Lung (tissue), 12 donors: ENCODE data around the gene CDH23. TPM values are rescaled to one million over a fixed set of nuclear protein-coding genes. Genes with fewer than 3 reads are reported as not detected.

Experiments used
- ATAC-seq: fragments of 200-7000 bp; cut with Tn5 transposase; one replicate; pipeline ENCODE4 v1.9.1; 2020; ENCODE audit warnings: moderate number of reproducible peaks; ENCODE audit not compliant: insufficient read depth, low FRiP score
- DNase-seq, 3 donors: peaks; one replicate each; pipeline ENCODE4 v3.0.0-alpha.2; 2013 to 2017
- H3K27ac ChIP-seq, 2 donors: one replicate each; pipeline ENCODE4 v1.5.1; 2013; ENCODE audit warnings: mild to moderate bottlenecking in 2 of 2, moderate library complexity in 2 of 2, control low read depth in 1 of 2, inconsistent platforms in 1 of 2, low read depth in 1 of 2, low read length in 1 of 2
- H3K27me3 ChIP-seq, 3 donors: one replicate each; pipeline ENCODE4 v1.5.1; 2013; ENCODE audit warnings: low read length in 2 of 3; ENCODE audit not compliant: control insufficient read depth in 3 of 3, insufficient read depth in 3 of 3
- H3K36me3 ChIP-seq, 4 donors: one replicate each; pipeline ENCODE4 v1.5.1; 2013; ENCODE audit warnings: low read length in 4 of 4, mild to moderate bottlenecking in 1 of 4, moderate library complexity in 1 of 4; ENCODE audit not compliant: control insufficient read depth in 4 of 4, insufficient read depth in 4 of 4
- H3K4me1 ChIP-seq, 5 donors: one replicate each; pipeline ENCODE4 v1.5.1; 2013; ENCODE audit warnings: low read length in 5 of 5, mild to moderate bottlenecking in 2 of 5, moderate library complexity in 1 of 5; ENCODE audit not compliant: control insufficient read depth in 5 of 5, insufficient read depth in 5 of 5
- H3K4me3 ChIP-seq: one replicate; pipeline ENCODE4 v1.5.1; 2013; ENCODE audit warnings: mild to moderate bottlenecking, control low read depth, moderate library complexity
- H3K9ac ChIP-seq, 2 donors: one replicate each; pipeline ENCODE4 v1.5.1; 2013; ENCODE audit warnings: low read length in 2 of 2, control low read depth in 1 of 2; ENCODE audit not compliant: insufficient read depth in 1 of 2
- H3K9me3 ChIP-seq, 4 donors: one replicate each; pipeline ENCODE4 v1.5.1; 2013; ENCODE audit warnings: low read length in 3 of 4, mild to moderate bottlenecking in 1 of 4, moderate library complexity in 1 of 4; ENCODE audit not compliant: control insufficient read depth in 4 of 4, insufficient read depth in 3 of 4
- CTCF ChIP-seq: IDR thresholded peaks from 2 replicates; pipeline ENCODE4 v1.5.1; 2012; ENCODE audit warnings: mild to moderate bottlenecking; ENCODE audit errors: control extremely low read depth, extremely low read depth
- WGBS, 2 donors: extraction: QIAGEN DNeasy Blood & Tissue Kit; methylation state at CpG; one replicate each; pipeline ENCODE4 v1.1.7; 2013; 5-methylcytosine and 5-hydroxymethylcytosine counted together
- polyA plus RNA-seq, 2 donors: library from polyadenylated mRNA; stranded (reverse); fragments of 200-250 nt; gene quantifications; one replicate each; pipeline ENCODE4 v1.2.1, GENCODE V29; 2013
- total RNA-seq, 2 donors: library from RNA; depleted of rRNA in 1 of 2; stranded (reverse); fragments of >200 nt in 1 of 2; gene quantifications; one replicate each; pipeline ENCODE4 v1.2.1, GENCODE V29; 2014 to 2021
- donor health status: control.
- donor health status: control.
- donor health status: Bipolar disorder and iron deficiency.
- donor health status: healthy.
- donor health status: DM: yes; HTN: yes; CAD: no.

CDH23 gene
- total and polyA plus RNA-seq, 4 donors = 4.5 to 29.5 (median 6.0) TPM

DNA sequence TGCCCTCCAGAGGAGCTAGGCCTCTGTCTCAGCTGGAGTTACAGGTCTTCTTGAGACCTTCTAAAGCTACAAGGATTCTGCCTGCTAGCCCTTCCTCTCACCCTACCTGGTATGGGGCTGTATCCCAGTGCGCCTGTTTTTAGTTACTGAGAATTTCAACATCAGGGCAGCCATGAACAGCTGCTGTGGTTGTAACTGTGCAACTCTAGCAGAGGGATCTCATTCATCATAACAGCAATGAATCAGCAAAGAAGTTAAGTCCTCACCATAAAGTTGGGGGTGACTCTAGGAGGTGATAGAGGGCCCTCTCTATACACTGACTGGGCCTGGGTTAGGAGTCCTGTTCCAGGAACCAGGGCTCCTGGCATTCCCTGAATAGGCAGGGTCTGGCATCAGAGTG lies 14.0 kb upstream of the CDH23 start:
- H3K9ac ChIP-seq = no peak overlapping the region
- H3K4me1 ChIP-seq = no peaks in the 10 kb centered on the region
- no peak overlapping the region for H3K4me3 ChIP-seq
- no peaks in the 10 kb centered on the region for H3K27me3 ChIP-seq
- ATAC-seq (no peak), DNase-seq (no peak)
- 28 to 76% methylated on average over 1 of the region's 1 CpG for WGBS, 2 donors
- H3K36me3 ChIP-seq = no peaks in the 10 kb centered on the region
- H3K27ac ChIP-seq = no peak overlapping the region
- TF ChIP-seq CTCF = no peak
- no peaks in the 10 kb centered on the region for H3K9me3 ChIP-seq

DNA sequence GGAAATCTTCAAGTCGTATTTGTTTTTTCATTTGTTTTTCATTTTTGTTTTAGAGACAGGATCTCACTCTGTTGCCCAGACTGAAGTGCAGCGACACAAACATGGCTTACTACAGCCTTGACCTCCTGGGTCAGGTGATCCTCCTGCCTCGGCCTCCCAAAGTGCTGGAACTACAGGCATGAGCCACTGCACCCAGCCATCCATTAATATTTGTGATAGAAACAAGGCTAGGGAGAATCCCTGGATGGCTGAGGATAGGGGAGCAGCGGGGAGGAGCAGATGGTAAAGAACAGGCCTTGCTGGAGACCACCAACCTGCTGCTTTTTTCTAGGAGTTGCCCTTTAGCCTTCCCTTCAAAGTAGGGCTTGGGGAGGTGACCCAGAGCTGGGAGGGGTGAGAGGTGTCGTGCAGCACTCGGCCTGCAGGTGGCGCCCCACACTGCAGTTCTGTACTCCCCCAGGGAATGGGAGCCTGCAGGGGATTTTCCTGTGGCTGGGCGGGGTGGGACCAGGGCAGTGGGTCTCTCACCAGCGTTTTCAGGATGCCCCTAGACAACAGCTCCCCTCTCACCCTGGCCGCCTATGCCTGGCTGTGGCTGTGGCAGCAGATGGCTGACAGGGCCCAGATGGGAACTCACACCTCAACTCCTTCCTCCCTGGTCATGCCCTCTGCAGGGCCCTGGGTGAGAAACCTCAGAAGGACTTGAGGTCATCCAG lies 12.6 kb upstream of the CDH23 start:
- no peaks in the 10 kb centered on the region for H3K27me3 ChIP-seq
- H3K27ac ChIP-seq = no peak overlapping the region
- peak; percentile 79 for TF ChIP-seq CTCF
- H3K4me1 ChIP-seq = no peaks in the 10 kb centered on the region
- no peaks in the 10 kb centered on the region for H3K9me3 ChIP-seq
- H3K4me3 ChIP-seq = no peak overlapping the region
- 24 to 27% methylated on average over 10 of the region's 10 CpGs for WGBS, 2 donors
- ATAC-seq = no peak
- H3K36me3 ChIP-seq = no peaks in the 10 kb centered on the region
- DNase-seq = peak; percentile 41 to 61 (median 51)
- no peak overlapping the region for H3K9ac ChIP-seq

GRCh38 chr10:71388171-71388570 lies 8.5 kb upstream of the CDH23 start:
- Histone ChIP-seq H3K4me3 (no peak overlapping the region), H3K36me3 (no peaks in the 10 kb centered on the region), H3K4me1 (peaks cover 0 to 11% (median 0%) of the 10 kb centered on the region in 5 donors), H3K27me3 (peaks cover 0 to under 1% (median 0%) of the 10 kb centered on the region in 3 donors), H3K27ac (no peak overlapping the region), H3K9me3 (no peaks in the 10 kb centered on the region), H3K9ac (no peak overlapping the region)
- TF ChIP-seq CTCF = no peak
- WGBS, 2 donors = 83 to 94% methylated on average over 5 of the region's 5 CpGs
- no peak for DNase-seq
- no peak for ATAC-seq
